HCT116 (cell line): ENCODE data around the gene PPP6R3. TPM values are rescaled to one million over a fixed set of nuclear protein-coding genes. Genes with fewer than 3 reads are reported as not detected.

ENCODE experiments used
- ATAC-seq: fragments of 200-7000 bp; cut with Tn5 transposase; 2 replicates; pipeline ENCODE4 v1.9.1; 2020; ENCODE audit warnings: mild to moderate bottlenecking, moderate library complexity
- BruUV-seq: library from RNA; stranded (reverse); fragments of 400-500 nt; replicated peaks from 2 replicates; lab custom pipeline; 2021; lab: Mats Ljungman, UMichigan
- CTCF ChIA-PET: fragments of 300-600 bp; sonication (Branson Sonifier 250); formaldehyde crosslinking; loops from one replicate; lab custom pipeline; 2021; ENCODE audit warnings: antibody characterized with exemption; lab: Charles Lee
- POLR2A ChIA-PET: fragments of 300-600, 350-600 bp; sonication (Branson Sonifier 250); formaldehyde crosslinking; loops from one replicate; lab custom pipeline; 2021; ENCODE audit warnings: antibody characterized with exemption; lab: Charles Lee
- RAD21 ChIA-PET, 2 experiments: fragments of 300-600 bp; sonication (Branson Sonifier 250); formaldehyde crosslinking; loops; one replicate each; lab custom pipeline; 2023; ENCODE audit warnings: low total read pairs in 2 of 2; ENCODE audit not compliant: uncharacterized antibody in 2 of 2, unreplicated experiment in 2 of 2, low non-redundant PET in 1 of 2; lab: Charles Lee
- DNase-seq: peaks from one replicate; pipeline ENCODE4 v3.0.0-alpha.2; 2010; ENCODE audit warnings: low read depth, low spot score
- H2AFZ ChIP-seq: fragments of 200-600 bp; shearing (Covaris generic), sonication (generic); 2 replicates; pipeline ENCODE4 v1.6.1; 2017; ENCODE audit warnings: low read depth, mixed run types, mixed read lengths, antibody characterized with exemption, low read length; ENCODE audit not compliant: poor library complexity, severe bottlenecking
- H3K27ac ChIP-seq: 2 replicates; pipeline ENCODE4 v1.5.1; 2012; ENCODE audit warnings: low read depth, low read length
- H3K27me3 ChIP-seq: fragments of 200-600 bp; sonication (generic); 2 replicates; pipeline ENCODE4 v1.6.1; 2016; ENCODE audit warnings: mixed run types, low read length, mixed read lengths; ENCODE audit not compliant: insufficient read depth
- H3K36me3 ChIP-seq, 2 experiments: fragments of 200-500 bp in 1 of 2; fragments of 200-600 bp in 1 of 2; sonication (Bioruptor generic) in 1 of 2; sonication (generic) in 1 of 2; 2 replicates each; pipeline versions ENCODE4 v1.5.1 to v1.6.1; 2014 to 2016; ENCODE audit warnings: low read length in 2 of 2, inconsistent platforms in 1 of 2, mixed read lengths in 1 of 2, mixed run types in 1 of 2; ENCODE audit not compliant: insufficient read depth in 2 of 2, control insufficient read depth in 1 of 2
- H3K4me1 ChIP-seq, 2 experiments: fragments of 200-600 bp in 1 of 2; sonication (generic) in 1 of 2; 2 replicates each; pipeline versions ENCODE4 v1.5.1 to v1.6.1; 2012 to 2017; ENCODE audit warnings: low read length in 2 of 2, inconsistent platforms in 1 of 2, mild to moderate bottlenecking in 1 of 2, mixed read lengths in 1 of 2, mixed run types in 1 of 2, moderate library complexity in 1 of 2; ENCODE audit not compliant: insufficient read depth in 2 of 2, control insufficient read depth in 1 of 2
- H3K4me2 ChIP-seq: fragments of 200-600 bp; sonication (generic); 2 replicates; pipeline ENCODE4 v1.6.1; 2017; ENCODE audit warnings: mixed run types, low read length, mixed read lengths
- H3K4me3 ChIP-seq, 2 experiments: fragments of 200-600 bp in 1 of 2; sonication (generic) in 1 of 2; replicated peaks in 1 of 2; 2 replicates each; pipeline ENCODE4 v1.5.1; 2011 to 2016; ENCODE audit warnings: low read length in 2 of 2, control low read depth in 1 of 2, low read depth in 1 of 2, mild to moderate bottlenecking in 1 of 2, mixed read lengths in 1 of 2, mixed run types in 1 of 2
- H3K79me2 ChIP-seq: fragments of 200-600 bp; sonication (generic); 2 replicates; pipeline ENCODE4 v1.6.1; 2017; ENCODE audit warnings: mild to moderate bottlenecking, mixed run types, low read length, moderate library complexity, mixed read lengths; ENCODE audit not compliant: insufficient read depth
- H3K9ac ChIP-seq: fragments of 200-600 bp; sonication (generic); 2 replicates; pipeline ENCODE4 v1.6.1; 2016; ENCODE audit warnings: low read length, mixed read lengths
- H3K9me2 ChIP-seq: fragments of 200-600 bp; sonication (generic), shearing (Covaris generic); 2 replicates; pipeline ENCODE4 v1.6.1; 2017; ENCODE audit warnings: mixed run types, mild to moderate bottlenecking, moderate library complexity; ENCODE audit not compliant: insufficient read depth
- H3K9me3 ChIP-seq, 2 experiments: fragments of 200-500 bp in 1 of 2; fragments of 200-600 bp in 1 of 2; sonication (Bioruptor generic) in 1 of 2; sonication (generic) in 1 of 2; 2 replicates each; pipeline ENCODE4 v1.6.1; 2014 to 2017; ENCODE audit warnings: low read length in 2 of 2, mixed read lengths in 2 of 2, inconsistent platforms in 1 of 2, low read depth in 1 of 2, mild to moderate bottlenecking in 1 of 2, mixed run types in 1 of 2, moderate library complexity in 1 of 2; ENCODE audit not compliant: control insufficient read depth in 1 of 2, insufficient read depth in 1 of 2
- H4K20me1 ChIP-seq: fragments of 200-600 bp; sonication (generic), shearing (Covaris generic); 2 replicates; pipeline ENCODE4 v1.6.1; 2017; ENCODE audit warnings: mixed run types, mild to moderate bottlenecking, moderate library complexity; ENCODE audit not compliant: insufficient read depth
- EZH2phosphoT487 ChIP-seq: fragments of 200-600 bp; IDR thresholded peaks from 2 replicates; pipeline ENCODE4 v1.6.1; 2018; ENCODE audit warnings: antibody characterized with exemption, borderline replicate concordance
- JUND ChIP-seq: IDR thresholded peaks from 2 replicates; pipeline ENCODE4 v1.6.1; 2012
- POLR2A ChIP-seq: IDR thresholded peaks from 2 replicates; pipeline ENCODE4 v1.7.0; 2011; ENCODE audit warnings: borderline replicate concordance; ENCODE audit not compliant: insufficient read depth, insufficient read length; ENCODE audit errors: extremely low read depth
- RAD21 ChIP-seq: IDR thresholded peaks from 2 replicates; pipeline ENCODE4 v1.6.1; 2012; ENCODE audit warnings: low read depth, mild to moderate bottlenecking
- SP1 ChIP-seq: IDR thresholded peaks from 2 replicates; pipeline ENCODE4 v1.6.1; 2012; ENCODE audit warnings: low read depth
- YY1 ChIP-seq: IDR thresholded peaks from 2 replicates; pipeline ENCODE4 v1.6.1; 2011; ENCODE audit warnings: low read length, low read depth, moderate library complexity, mild to moderate bottlenecking; ENCODE audit not compliant: insufficient replicate concordance; ENCODE audit errors: extremely low read depth
- ZFX ChIP-seq: fragments of 450-650 bp; IDR thresholded peaks from 2 replicates; pipeline ENCODE4 v1.6.1; 2017
- intact Hi-C: fragments of 100-400 bp; cut with micrococcal nuclease; formaldehyde crosslinking; loops from 2 replicates; pipeline ENCODE4 v1.10.0; 2022
- total RNA-seq: library from RNA; stranded (reverse); gene quantifications from one replicate; pipeline ENCODE4 v1.2.1, GENCODE V29; 2021; ENCODE audit not compliant: unreplicated experiment
- TF ChIP-seq, protein P1 (sequence below): IDR thresholded peaks from 2 replicates; pipeline ENCODE4 v1.6.1; 2011; ENCODE audit warnings: mild to moderate bottlenecking, low read length, moderate library complexity; ENCODE audit not compliant: insufficient replicate concordance; ENCODE audit errors: extremely low read depth
- TF ChIP-seq, protein P2 (sequence below): IDR thresholded peaks from 2 replicates; pipeline ENCODE4 v1.6.1; 2012
- TF ChIP-seq, protein P3 (sequence below): IDR thresholded peaks from 2 replicates; pipeline ENCODE4 v1.6.1; 2012

The PPP6R3 gene
- total RNA-seq, 1 experiment from 2014 or later: 113 TPM

DNA sequence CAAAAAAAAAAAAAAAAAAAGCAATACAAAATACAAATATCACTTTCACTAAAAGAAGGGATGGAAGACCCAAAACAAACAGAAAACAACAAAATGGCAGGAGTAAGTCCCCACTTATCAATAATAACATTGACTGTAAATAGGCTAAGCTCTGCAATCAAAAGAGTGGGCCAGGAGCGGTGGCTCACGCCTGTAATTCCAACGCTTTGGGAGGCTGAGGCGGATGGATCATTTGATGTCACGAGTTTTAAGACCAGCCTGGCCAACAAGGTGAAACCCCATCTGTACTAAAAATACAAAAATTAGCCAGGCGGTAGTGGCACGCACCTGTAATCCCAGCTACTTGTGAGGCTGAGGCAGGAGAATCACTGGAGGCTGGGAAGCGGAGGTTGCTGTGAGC is 9.8 kb upstream of the PPP6R3 start:
- no peak for TF ChIP-seq SP1
- TF ChIP-seq, protein P1, sequence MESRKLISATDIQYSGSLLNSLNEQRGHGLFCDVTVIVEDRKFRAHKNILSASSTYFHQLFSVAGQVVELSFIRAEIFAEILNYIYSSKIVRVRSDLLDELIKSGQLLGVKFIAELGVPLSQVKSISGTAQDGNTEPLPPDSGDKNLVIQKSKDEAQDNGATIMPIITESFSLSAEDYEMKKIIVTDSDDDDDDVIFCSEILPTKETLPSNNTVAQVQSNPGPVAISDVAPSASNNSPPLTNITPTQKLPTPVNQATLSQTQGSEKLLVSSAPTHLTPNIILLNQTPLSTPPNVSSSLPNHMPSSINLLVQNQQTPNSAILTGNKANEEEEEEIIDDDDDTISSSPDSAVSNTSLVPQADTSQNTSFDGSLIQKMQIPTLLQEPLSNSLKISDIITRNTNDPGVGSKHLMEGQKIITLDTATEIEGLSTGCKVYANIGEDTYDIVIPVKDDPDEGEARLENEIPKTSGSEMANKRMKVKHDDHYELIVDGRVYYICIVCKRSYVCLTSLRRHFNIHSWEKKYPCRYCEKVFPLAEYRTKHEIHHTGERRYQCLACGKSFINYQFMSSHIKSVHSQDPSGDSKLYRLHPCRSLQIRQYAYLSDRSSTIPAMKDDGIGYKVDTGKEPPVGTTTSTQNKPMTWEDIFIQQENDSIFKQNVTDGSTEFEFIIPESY: no peak
- no peak for TF ChIP-seq POLR2A
- TF ChIP-seq, protein P2, sequence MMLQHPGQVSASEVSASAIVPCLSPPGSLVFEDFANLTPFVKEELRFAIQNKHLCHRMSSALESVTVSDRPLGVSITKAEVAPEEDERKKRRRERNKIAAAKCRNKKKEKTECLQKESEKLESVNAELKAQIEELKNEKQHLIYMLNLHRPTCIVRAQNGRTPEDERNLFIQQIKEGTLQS: no peak
- Histone ChIP-seq H3K9me2 (no peaks in the 10 kb centered on the region), H3K79me2 (no peaks in the 10 kb centered on the region), H3K9ac (no peak overlapping the region), H3K9me3 (no peaks in the 10 kb centered on the region), H3K4me1 (no peaks in the 10 kb centered on the region), H2AFZ (no peak overlapping the region), H3K4me3 (no peak overlapping the region), H3K27ac (no peak overlapping the region), H3K4me2 (no peak overlapping the region), H3K27me3 (no peaks in the 10 kb centered on the region), H4K20me1 (no peaks in the 10 kb centered on the region), H3K36me3 (peaks cover 5 to 8% of the 10 kb centered on the region in 2 experiments; a peak in 3 of 4 replicates)
- intact Hi-C loops: no loop called here
- BruUV-seq: no TSS peak
- ChIA-PET CTCF (no interaction called here), RAD21 (no interaction called here), POLR2A (no interaction called here)
- DNase-seq (no peak), ATAC-seq (no peak)

DNA sequence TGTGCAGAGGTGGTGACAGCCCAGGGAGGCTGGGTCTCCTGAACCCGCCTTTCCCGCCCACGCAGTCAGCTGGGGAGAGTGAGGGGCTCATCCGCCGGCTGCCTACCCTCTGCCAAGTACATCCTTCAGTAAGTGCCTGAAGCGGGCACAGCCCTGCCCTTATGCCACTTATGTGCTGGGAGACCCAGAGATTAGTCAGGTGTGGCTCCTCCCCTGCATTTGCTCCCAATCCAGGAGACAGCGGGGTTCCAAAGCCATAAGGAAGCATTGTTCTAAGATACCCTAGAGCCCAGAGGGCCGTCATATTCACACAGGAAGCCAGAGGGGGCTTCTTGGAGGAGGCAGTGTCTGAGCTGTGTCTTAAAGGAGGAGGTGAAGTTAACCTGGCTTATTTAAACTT is 5.8 kb upstream of the PPP6R3 start:
- BruUV-seq: no TSS peak
- Histone ChIP-seq H3K4me3 (no peak overlapping the region), H3K27ac (no peak overlapping the region), H3K4me1 (peaks cover 0 to 7% of the 10 kb centered on the region in 2 experiments; a peak in 1 of 4 replicates), H3K27me3 (no peaks in the 10 kb centered on the region), H3K4me2 (no peak overlapping the region), H4K20me1 (no peaks in the 10 kb centered on the region), H3K79me2 (no peaks in the 10 kb centered on the region), H3K36me3 (no peaks in the 10 kb centered on the region), H3K9me2 (no peaks in the 10 kb centered on the region), H3K9ac (no peak overlapping the region), H3K9me3 (no peaks in the 10 kb centered on the region), H2AFZ (no peak overlapping the region)
- ChIA-PET CTCF (no interaction called here), RAD21 (no interaction called here), POLR2A (no interaction called here)
- intact Hi-C loops: no loop called here
- DNase-seq: no peak
- 0 out of 2 replicates have a peak, but pooled peaks have one; percentile 33 for ATAC-seq
- no peak for TF ChIP-seq EZH2phosphoT487
- no peak for TF ChIP-seq JUND
- TF ChIP-seq RAD21: no peak
- TF ChIP-seq, protein P2: no peak
- TF ChIP-seq, protein P3, sequence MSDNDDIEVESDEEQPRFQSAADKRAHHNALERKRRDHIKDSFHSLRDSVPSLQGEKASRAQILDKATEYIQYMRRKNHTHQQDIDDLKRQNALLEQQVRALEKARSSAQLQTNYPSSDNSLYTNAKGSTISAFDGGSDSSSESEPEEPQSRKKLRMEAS: no peak
- TF ChIP-seq ZFX: no peak
- TF ChIP-seq YY1: no peak
